ENCODE data around the gene PEX11B.

The PEX11B gene

DNA sequence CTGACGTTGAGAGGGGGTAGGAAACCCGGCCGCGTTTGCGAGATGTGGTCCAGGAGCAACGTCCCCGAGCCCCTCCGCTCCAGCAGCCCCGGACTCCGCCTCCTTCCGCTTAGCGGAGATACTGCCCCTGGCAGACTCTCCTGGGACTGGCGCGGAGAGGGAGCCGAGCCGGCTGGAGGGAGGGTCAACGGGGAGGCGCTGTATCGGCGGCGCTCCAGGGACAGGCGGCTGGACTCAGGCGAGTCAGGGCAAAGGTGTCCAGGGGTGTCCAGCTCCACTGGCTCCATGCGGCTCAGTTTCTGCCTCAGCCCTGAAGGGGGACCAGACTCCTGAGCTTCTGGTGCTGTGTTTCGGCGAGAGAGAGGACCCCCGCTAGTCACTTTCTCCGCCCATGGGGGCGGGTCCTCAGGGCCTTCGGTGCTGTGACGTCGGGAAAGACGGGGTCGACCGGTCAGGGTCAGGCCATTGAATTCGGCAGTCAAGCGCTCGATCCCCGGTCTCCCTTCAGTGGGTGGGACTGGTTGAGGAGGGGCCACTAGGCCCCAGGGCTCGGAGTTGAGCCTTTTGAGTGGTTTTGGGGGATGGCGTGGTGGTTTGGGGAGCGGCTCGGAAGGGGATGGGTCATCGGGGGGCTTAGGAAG is 42.1 kb upstream of the PEX11B start (continued):
- TF ChIP-seq GLI2 (tag by site-specific recombination; IDR thresholded peaks at IDR 0.05; ENCODE audit: borderline replicate concordance, low read depth), result no peak
- no peak; the same call in 1 of the 2 replicates for TF ChIP-seq ZNF777 (tag by site-specific recombination; IDR thresholded peaks at IDR 0.05; ENCODE audit: borderline replicate concordance)
- TF ChIP-seq BCL11B (tag by site-specific recombination; IDR thresholded peaks at IDR 0.05; ENCODE audit: low read depth), result no peak
- TF ChIP-seq ZNF610 (tag by site-specific recombination; IDR thresholded peaks at IDR 0.05; ENCODE audit: borderline replicate concordance), result no peak; the same call in 1 of the 2 replicates
- no peak for TF ChIP-seq ZNF707 (tag by site-specific recombination; IDR thresholded peaks at IDR 0.05)
- no peak for TF ChIP-seq ZNF138 (tag by site-specific recombination; IDR thresholded peaks at IDR 0.05; ENCODE audit: borderline replicate concordance)
- no peak for TF ChIP-seq ZNF514 (tag by site-specific recombination; IDR thresholded peaks at IDR 0.05)
- TF ChIP-seq ZNF221 (tag by site-specific recombination; IDR thresholded peaks at IDR 0.05; ENCODE audit: borderline replicate concordance), result no peak
- TF ChIP-seq ZNF302 (tag by site-specific recombination; IDR thresholded peaks at IDR 0.05; ENCODE audit: low read depth), result no peak
- peak; percentile 85 for TF ChIP-seq ZNF629 (tag by site-specific recombination; IDR thresholded peaks at IDR 0.05)
- TF ChIP-seq, protein P1, sequence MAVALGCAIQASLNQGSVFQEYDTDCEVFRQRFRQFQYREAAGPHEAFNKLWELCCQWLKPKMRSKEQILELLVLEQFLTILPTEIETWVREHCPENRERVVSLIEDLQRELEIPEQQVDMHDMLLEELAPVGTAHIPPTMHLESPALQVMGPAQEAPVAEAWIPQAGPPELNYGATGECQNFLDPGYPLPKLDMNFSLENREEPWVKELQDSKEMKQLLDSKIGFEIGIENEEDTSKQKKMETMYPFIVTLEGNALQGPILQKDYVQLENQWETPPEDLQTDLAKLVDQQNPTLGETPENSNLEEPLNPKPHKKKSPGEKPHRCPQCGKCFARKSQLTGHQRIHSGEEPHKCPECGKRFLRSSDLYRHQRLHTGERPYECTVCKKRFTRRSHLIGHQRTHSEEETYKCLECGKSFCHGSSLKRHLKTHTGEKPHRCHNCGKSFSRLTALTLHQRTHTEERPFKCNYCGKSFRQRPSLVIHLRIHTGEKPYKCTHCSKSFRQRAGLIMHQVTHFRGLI (tag by site-specific recombination; IDR thresholded peaks at IDR 0.05), result no peak
- TF ChIP-seq, protein P2, sequence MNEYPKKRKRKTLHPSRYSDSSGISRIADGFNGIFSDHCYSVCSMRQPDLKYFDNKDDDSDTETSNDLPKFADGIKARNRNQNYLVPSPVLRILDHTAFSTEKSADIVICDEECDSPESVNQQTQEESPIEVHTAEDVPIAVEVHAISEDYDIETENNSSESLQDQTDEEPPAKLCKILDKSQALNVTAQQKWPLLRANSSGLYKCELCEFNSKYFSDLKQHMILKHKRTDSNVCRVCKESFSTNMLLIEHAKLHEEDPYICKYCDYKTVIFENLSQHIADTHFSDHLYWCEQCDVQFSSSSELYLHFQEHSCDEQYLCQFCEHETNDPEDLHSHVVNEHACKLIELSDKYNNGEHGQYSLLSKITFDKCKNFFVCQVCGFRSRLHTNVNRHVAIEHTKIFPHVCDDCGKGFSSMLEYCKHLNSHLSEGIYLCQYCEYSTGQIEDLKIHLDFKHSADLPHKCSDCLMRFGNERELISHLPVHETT (tag by site-specific recombination; IDR thresholded peaks at IDR 0.05), result no peak
- TF ChIP-seq EGR2 (tag by site-specific recombination; IDR thresholded peaks at IDR 0.05; ENCODE audit: low read depth), result no peak
- TF ChIP-seq, protein P3, sequence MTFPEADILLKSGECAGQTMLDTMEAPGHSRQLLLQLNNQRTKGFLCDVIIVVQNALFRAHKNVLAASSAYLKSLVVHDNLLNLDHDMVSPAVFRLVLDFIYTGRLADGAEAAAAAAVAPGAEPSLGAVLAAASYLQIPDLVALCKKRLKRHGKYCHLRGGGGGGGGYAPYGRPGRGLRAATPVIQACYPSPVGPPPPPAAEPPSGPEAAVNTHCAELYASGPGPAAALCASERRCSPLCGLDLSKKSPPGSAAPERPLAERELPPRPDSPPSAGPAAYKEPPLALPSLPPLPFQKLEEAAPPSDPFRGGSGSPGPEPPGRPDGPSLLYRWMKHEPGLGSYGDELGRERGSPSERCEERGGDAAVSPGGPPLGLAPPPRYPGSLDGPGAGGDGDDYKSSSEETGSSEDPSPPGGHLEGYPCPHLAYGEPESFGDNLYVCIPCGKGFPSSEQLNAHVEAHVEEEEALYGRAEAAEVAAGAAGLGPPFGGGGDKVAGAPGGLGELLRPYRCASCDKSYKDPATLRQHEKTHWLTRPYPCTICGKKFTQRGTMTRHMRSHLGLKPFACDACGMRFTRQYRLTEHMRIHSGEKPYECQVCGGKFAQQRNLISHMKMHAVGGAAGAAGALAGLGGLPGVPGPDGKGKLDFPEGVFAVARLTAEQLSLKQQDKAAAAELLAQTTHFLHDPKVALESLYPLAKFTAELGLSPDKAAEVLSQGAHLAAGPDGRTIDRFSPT (tag by site-specific recombination; IDR thresholded peaks at IDR 0.05), result no peak
- no peak for TF ChIP-seq TCF7L2 (IDR thresholded peaks at IDR 0.05; ENCODE audit: borderline replicate concordance, low read depth, low read length)
- no peak for TF ChIP-seq ZNF560 (tag by site-specific recombination; IDR thresholded peaks at IDR 0.05; ENCODE audit: borderline replicate concordance)
- TF ChIP-seq ZNF624 (tag by site-specific recombination; IDR thresholded peaks at IDR 0.05), result no peak
- peak; percentile 71 for TF ChIP-seq IKZF3 (tag by site-specific recombination; IDR thresholded peaks at IDR 0.05)
- TF ChIP-seq ZNF174 (tag by site-specific recombination; IDR thresholded peaks at IDR 0.05), result no peak
- TF ChIP-seq BCL11A (tag by site-specific recombination; IDR thresholded peaks at IDR 0.05; ENCODE audit: low read depth), result peak; percentile 53; the same call in 1 of the 2 replicates
- TF ChIP-seq SETDB1 (IDR thresholded peaks at IDR 0.05; ENCODE audit: insufficient read length, low read length), result no peak
- no peak for TF ChIP-seq ZNF324 (tag by site-specific recombination; IDR thresholded peaks at IDR 0.05)
- no peak for TF ChIP-seq ZNF239 (tag by site-specific recombination; IDR thresholded peaks at IDR 0.05)
- TF ChIP-seq, protein P4, sequence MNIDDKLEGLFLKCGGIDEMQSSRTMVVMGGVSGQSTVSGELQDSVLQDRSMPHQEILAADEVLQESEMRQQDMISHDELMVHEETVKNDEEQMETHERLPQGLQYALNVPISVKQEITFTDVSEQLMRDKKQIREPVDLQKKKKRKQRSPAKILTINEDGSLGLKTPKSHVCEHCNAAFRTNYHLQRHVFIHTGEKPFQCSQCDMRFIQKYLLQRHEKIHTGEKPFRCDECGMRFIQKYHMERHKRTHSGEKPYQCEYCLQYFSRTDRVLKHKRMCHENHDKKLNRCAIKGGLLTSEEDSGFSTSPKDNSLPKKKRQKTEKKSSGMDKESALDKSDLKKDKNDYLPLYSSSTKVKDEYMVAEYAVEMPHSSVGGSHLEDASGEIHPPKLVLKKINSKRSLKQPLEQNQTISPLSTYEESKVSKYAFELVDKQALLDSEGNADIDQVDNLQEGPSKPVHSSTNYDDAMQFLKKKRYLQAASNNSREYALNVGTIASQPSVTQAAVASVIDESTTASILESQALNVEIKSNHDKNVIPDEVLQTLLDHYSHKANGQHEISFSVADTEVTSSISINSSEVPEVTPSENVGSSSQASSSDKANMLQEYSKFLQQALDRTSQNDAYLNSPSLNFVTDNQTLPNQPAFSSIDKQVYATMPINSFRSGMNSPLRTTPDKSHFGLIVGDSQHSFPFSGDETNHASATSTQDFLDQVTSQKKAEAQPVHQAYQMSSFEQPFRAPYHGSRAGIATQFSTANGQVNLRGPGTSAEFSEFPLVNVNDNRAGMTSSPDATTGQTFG (tag by site-specific recombination; IDR thresholded peaks at IDR 0.05; ENCODE audit: borderline replicate concordance), result no peak
- TF ChIP-seq ZNF701 (tag by site-specific recombination; IDR thresholded peaks at IDR 0.05), result no peak
- TF ChIP-seq, protein P5, sequence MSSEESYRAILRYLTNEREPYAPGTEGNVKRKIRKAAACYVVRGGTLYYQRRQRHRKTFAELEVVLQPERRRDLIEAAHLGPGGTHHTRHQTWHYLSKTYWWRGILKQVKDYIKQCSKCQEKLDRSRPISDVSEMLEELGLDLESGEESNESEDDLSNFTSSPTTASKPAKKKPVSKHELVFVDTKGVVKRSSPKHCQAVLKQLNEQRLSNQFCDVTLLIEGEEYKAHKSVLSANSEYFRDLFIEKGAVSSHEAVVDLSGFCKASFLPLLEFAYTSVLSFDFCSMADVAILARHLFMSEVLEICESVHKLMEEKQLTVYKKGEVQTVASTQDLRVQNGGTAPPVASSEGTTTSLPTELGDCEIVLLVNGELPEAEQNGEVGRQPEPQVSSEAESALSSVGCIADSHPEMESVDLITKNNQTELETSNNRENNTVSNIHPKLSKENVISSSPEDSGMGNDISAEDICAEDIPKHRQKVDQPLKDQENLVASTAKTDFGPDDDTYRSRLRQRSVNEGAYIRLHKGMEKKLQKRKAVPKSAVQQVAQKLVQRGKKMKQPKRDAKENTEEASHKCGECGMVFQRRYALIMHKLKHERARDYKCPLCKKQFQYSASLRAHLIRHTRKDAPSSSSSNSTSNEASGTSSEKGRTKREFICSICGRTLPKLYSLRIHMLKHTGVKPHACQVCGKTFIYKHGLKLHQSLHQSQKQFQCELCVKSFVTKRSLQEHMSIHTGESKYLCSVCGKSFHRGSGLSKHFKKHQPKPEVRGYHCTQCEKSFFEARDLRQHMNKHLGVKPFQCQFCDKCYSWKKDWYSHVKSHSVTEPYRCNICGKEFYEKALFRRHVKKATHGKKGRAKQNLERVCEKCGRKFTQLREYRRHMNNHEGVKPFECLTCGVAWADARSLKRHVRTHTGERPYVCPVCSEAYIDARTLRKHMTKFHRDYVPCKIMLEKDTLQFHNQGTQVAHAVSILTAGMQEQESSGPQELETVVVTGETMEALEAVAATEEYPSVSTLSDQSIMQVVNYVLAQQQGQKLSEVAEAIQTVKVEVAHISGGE (tag by site-specific recombination; conservative IDR thresholded peaks at IDR 0.05; ENCODE audit: low read depth), result peak; percentile 40; the same call in 1 of the 2 replicates
- no peak for TF ChIP-seq ZFP37 (tag by site-specific recombination; IDR thresholded peaks at IDR 0.05)
- TF ChIP-seq, protein P6, sequence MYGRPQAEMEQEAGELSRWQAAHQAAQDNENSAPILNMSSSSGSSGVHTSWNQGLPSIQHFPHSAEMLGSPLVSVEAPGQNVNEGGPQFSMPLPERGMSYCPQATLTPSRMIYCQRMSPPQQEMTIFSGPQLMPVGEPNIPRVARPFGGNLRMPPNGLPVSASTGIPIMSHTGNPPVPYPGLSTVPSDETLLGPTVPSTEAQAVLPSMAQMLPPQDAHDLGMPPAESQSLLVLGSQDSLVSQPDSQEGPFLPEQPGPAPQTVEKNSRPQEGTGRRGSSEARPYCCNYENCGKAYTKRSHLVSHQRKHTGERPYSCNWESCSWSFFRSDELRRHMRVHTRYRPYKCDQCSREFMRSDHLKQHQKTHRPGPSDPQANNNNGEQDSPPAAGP (tag by site-specific recombination; IDR thresholded peaks at IDR 0.05), result peak; percentile 57; the same call in 1 of the 2 replicates

Measured in HEK293 (cell line).